OCI-LY3 (cell line): ENCODE measurements around the gene TNFRSF21.

Source experiments
- H2AFZ ChIP-seq: fragments of 200-600, 300-600 bp; shearing (Covaris generic); 2 replicates; pipeline ENCODE4 v1.6.0; 2014; ENCODE audit warnings: antibody characterized with exemption, low read depth, low read length
- H3K27ac ChIP-seq: fragments of 200-600, 300-600 bp; sonication (generic); 2 replicates; pipeline ENCODE4 v1.5.1; 2014; ENCODE audit warnings: mild to moderate bottlenecking, low read length, moderate library complexity, mixed read lengths
- H3K27me3 ChIP-seq: fragments of 200-600, 300-600 bp; sonication (generic); 2 replicates; pipeline ENCODE4 v1.6.1; 2014; ENCODE audit warnings: low read depth, low read length, mixed read lengths
- H3K36me3 ChIP-seq: fragments of 200-600, 300-600 bp; sonication (generic); replicated peaks from 2 replicates; pipeline ENCODE3; 2014; ENCODE audit warnings: low read depth, low read length, mixed read lengths
- H3K4me1 ChIP-seq: fragments of 300-600, 200-600 bp; sonication (generic); 2 replicates; pipeline ENCODE4 v1.6.1; 2014; ENCODE audit warnings: low read length, mixed read lengths
- H3K4me2 ChIP-seq: fragments of 200-600, 300-600 bp; sonication (generic); 2 replicates; pipeline ENCODE4 v1.6.1; 2014; ENCODE audit warnings: low read length, mixed read lengths
- H3K4me3 ChIP-seq: fragments of 300-600, 200-600 bp; sonication (generic); 2 replicates; pipeline ENCODE4 v1.5.1; 2014; ENCODE audit warnings: antibody characterized with exemption, mild to moderate bottlenecking, low read length, moderate library complexity
- H3K79me2 ChIP-seq: fragments of 300-600, 200-600 bp; shearing (Covaris generic); 2 replicates; pipeline ENCODE4 v1.6.1; 2014; ENCODE audit warnings: mild to moderate bottlenecking, low read length, mixed read lengths
- H3K9ac ChIP-seq: fragments of 300-600, 200-600 bp; shearing (Covaris generic); 2 replicates; pipeline ENCODE4 v1.6.0; 2014; ENCODE audit warnings: mild to moderate bottlenecking, low read length, moderate library complexity
- H3K9me3 ChIP-seq: fragments of 200-600, 300-600 bp; shearing (Covaris generic); 2 replicates; pipeline ENCODE4 v1.6.1; 2014; ENCODE audit warnings: low read length, mixed read lengths; ENCODE audit not compliant: insufficient read depth
- H4K20me1 ChIP-seq: fragments of 200-600, 300-600 bp; sonication (generic); 2 replicates; pipeline ENCODE4 v1.6.1; 2016; ENCODE audit warnings: low read length, mixed read lengths; ENCODE audit not compliant: insufficient read depth
- EZH2phosphoT487 ChIP-seq: fragments of 200-600 bp; shearing (Covaris generic); IDR thresholded peaks from 2 replicates; pipeline ENCODE4 v1.6.1; 2018; ENCODE audit warnings: antibody characterized with exemption, mixed run types, low read depth
- TF ChIP-seq, protein P1 (sequence below): fragments of 200-600, 300-600 bp; sonication (generic); IDR thresholded peaks from 2 replicates; pipeline ENCODE4 v1.5.1; 2014; ENCODE audit warnings: antibody characterized with exemption, low read length, low read depth

Gene TNFRSF21

DNA sequence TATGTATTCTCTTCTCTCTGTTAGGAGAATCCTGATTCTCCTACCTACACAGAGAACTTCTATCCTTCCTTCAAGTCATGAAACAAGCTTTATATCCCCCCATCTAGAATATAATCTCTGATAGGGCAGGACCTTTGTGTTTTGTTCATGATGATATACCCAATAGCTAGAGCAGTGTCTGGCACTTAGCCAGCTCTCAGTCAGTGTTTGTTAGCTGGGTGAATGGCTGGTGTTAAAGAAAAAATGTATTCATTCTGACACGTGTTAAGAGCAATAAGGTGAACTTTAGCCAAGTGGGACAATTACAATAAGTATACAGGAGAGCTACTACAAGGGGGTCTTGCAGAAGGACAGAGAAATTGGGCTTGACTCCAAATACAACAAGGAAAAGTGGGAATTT lies 34.3 kb upstream of the TNFRSF21 start:
- H3K36me3 ChIP-seq = no peaks in the 10 kb centered on the region
- H3K9ac ChIP-seq = no peak overlapping the region
- no peak overlapping the region for H2AFZ ChIP-seq
- H4K20me1 ChIP-seq = no peaks in the 10 kb centered on the region
- no peak overlapping the region for H3K4me3 ChIP-seq
- H3K4me2 ChIP-seq = no peak overlapping the region
- no peaks in the 10 kb centered on the region for H3K4me1 ChIP-seq
- H3K27me3 ChIP-seq = peaks cover 6% of the 10 kb centered on the region; the same call in 1 of the 2 replicates
- TF ChIP-seq EZH2phosphoT487 = no peak
- TF ChIP-seq, protein P1, sequence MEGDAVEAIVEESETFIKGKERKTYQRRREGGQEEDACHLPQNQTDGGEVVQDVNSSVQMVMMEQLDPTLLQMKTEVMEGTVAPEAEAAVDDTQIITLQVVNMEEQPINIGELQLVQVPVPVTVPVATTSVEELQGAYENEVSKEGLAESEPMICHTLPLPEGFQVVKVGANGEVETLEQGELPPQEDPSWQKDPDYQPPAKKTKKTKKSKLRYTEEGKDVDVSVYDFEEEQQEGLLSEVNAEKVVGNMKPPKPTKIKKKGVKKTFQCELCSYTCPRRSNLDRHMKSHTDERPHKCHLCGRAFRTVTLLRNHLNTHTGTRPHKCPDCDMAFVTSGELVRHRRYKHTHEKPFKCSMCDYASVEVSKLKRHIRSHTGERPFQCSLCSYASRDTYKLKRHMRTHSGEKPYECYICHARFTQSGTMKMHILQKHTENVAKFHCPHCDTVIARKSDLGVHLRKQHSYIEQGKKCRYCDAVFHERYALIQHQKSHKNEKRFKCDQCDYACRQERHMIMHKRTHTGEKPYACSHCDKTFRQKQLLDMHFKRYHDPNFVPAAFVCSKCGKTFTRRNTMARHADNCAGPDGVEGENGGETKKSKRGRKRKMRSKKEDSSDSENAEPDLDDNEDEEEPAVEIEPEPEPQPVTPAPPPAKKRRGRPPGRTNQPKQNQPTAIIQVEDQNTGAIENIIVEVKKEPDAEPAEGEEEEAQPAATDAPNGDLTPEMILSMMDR = no peak
- no peaks in the 10 kb centered on the region for H3K9me3 ChIP-seq
- no peaks in the 10 kb centered on the region for H3K79me2 ChIP-seq
- no peak overlapping the region for H3K27ac ChIP-seq

DNA sequence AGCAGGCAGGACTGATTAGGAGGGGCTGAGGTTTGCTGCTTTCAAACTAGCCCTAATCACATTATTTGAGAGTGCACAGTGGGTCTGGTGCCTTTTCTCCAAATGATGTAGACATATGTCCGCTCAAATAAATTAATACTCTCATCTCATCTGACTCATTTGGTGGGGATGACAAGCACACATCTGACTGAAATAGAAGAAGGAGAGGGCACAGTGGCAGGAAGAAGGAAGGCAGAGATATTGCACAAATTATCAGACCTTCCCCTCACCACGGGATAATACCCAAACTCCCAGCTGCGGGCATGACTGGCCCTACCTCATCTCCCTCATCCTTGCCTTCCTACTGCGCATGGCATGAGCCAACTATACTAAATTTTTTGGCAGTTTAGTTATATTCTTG lies 33.9 kb upstream of the TNFRSF21 start:
- TF ChIP-seq EZH2phosphoT487 = no peak
- TF ChIP-seq, protein P1 = no peak
- no peaks in the 10 kb centered on the region for H3K79me2 ChIP-seq
- H3K36me3 ChIP-seq = no peaks in the 10 kb centered on the region
- no peak overlapping the region for H3K4me2 ChIP-seq
- peaks cover 6% of the 10 kb centered on the region; the same call in 1 of the 2 replicates for H3K27me3 ChIP-seq
- no peaks in the 10 kb centered on the region for H3K4me1 ChIP-seq
- no peak overlapping the region for H2AFZ ChIP-seq
- H4K20me1 ChIP-seq = no peaks in the 10 kb centered on the region
- no peak overlapping the region for H3K27ac ChIP-seq
- H3K9me3 ChIP-seq = no peaks in the 10 kb centered on the region
- no peak overlapping the region for H3K4me3 ChIP-seq
- H3K9ac ChIP-seq = no peak overlapping the region

DNA sequence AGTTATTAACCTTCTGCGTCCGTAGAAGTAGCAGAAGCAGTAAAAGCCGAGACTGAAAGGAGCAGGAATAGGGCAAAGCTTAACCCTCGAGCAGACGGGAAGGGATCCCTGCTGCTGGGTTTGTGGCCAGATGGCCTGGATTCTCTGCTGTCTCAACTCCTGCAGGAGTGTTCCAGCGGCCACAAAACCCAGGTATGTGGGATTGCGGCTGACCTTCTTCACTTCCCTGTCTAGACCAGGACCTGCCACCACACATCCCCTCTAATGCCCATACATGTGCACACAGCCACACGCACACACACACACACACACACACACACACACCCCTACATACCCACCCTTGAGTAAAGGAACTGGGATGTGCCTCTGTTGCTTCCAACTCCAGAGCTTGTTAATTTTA lies 33.1 kb upstream of the TNFRSF21 start:
- TF ChIP-seq, protein P1 = no peak
- no peak for TF ChIP-seq EZH2phosphoT487
- H3K4me1 ChIP-seq = no peaks in the 10 kb centered on the region
- no peak overlapping the region for H2AFZ ChIP-seq
- peaks cover 6% of the 10 kb centered on the region; the same call in 1 of the 2 replicates for H3K27me3 ChIP-seq
- no peaks in the 10 kb centered on the region for H4K20me1 ChIP-seq
- H3K27ac ChIP-seq = no peak overlapping the region
- no peak overlapping the region for H3K9ac ChIP-seq
- no peak overlapping the region for H3K4me2 ChIP-seq
- no peaks in the 10 kb centered on the region for H3K36me3 ChIP-seq
- no peak overlapping the region for H3K4me3 ChIP-seq
- H3K9me3 ChIP-seq = no peaks in the 10 kb centered on the region
- no peaks in the 10 kb centered on the region for H3K79me2 ChIP-seq

DNA sequence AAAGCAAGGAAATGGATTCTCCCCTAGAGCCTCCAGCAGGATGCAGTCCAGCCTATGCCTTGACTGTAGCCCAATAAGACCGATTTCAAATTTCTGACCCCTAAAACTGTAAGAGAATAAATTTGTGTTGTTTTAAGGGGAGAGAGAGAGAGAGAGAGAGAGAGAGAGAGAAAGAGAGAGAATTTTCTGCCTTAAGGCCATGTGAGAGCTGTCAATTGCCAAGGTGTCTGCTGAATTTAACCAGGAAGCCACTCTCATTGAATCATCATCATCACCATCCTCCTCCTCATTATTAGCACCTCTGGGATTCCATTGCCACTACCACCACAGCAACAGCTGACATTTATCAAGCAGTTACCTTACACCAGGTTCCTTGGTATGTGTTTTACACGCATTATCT lies 27.8 kb upstream of the TNFRSF21 start:
- Histone ChIP-seq H2AFZ (no peak overlapping the region), H3K4me3 (no peak overlapping the region), H4K20me1 (no peaks in the 10 kb centered on the region), H3K79me2 (no peaks in the 10 kb centered on the region), H3K27ac (no peak overlapping the region), H3K4me2 (no peak overlapping the region), H3K4me1 (peaks cover 18% of the 10 kb centered on the region), H3K9ac (no peak overlapping the region), H3K36me3 (no peaks in the 10 kb centered on the region), H3K27me3 (no peaks in the 10 kb centered on the region), H3K9me3 (no peaks in the 10 kb centered on the region)
- TF ChIP-seq, protein P1 = no peak
- no peak for TF ChIP-seq EZH2phosphoT487
